ENCODE data around the gene DAZL. TPM values are rescaled to one million over a fixed set of nuclear protein-coding genes. Genes with fewer than 3 reads are reported as not detected.

DAZL gene
- total RNA-seq, 1 experiment from 2014 or later = not detected

- Histone ChIP-seq H3K9me3 (ENCODE audit: control insufficient read depth in 1 of 2, insufficient read depth in 1 of 2, low read depth in 1 of 2, low read length in 2 of 2) (no peaks in the 10 kb centered on the region), H3K4me2 (ENCODE audit: low read length) (no peak overlapping the region), H3K27me3 (ENCODE audit: insufficient read depth, low read length) (no peaks in the 10 kb centered on the region), H2AFZ (ENCODE audit: low read depth, low read length, poor library complexity, severe bottlenecking) (no peak overlapping the region), H3K4me3 (replicated peaks in 1 of 2; ENCODE audit: low read depth in 1 of 2, low read length in 2 of 2) (no peak overlapping the region), H3K9ac (ENCODE audit: low read length) (no peak overlapping the region), H3K9me2 (ENCODE audit: insufficient read depth) (no peaks in the 10 kb centered on the region), H3K79me2 (ENCODE audit: insufficient read depth, low read length) (no peaks in the 10 kb centered on the region), H3K36me3 (ENCODE audit: control insufficient read depth in 1 of 2, insufficient read depth in 2 of 2, low read length in 2 of 2) (no peaks in the 10 kb centered on the region), H3K4me1 (ENCODE audit: control insufficient read depth in 1 of 2, insufficient read depth in 2 of 2, low read length in 2 of 2) (no peaks in the 10 kb centered on the region), H4K20me1 (ENCODE audit: insufficient read depth) (no peaks in the 10 kb centered on the region), H3K27ac (ENCODE audit: low read depth, low read length) (no peak overlapping the region)
- ChIA-PET POLR2A (no interaction called here), CTCF (no interaction called here), RAD21 (ENCODE audit: low non-redundant PET in 1 of 2, low total read pairs in 2 of 2, uncharacterized antibody in 2 of 2, unreplicated experiment in 2 of 2) (no interaction called here)
- BruUV-seq (replicated peaks) = no TSS peak
- DNase-seq (ENCODE audit: low read depth, low spot score) (no peak), ATAC-seq (no peak)
- intact Hi-C loops (cut with micrococcal nuclease) = no loop called here
- TF ChIP-seq RAD21 (IDR thresholded peaks at IDR 0.05; ENCODE audit: low read depth) = no peak
Observed at GRCh38 chr3:16570113-16570512, 35.1 kb downstream of the DAZL start.

GRCh38 chr3:16568532-16568931, 36.7 kb downstream of the DAZL start:
- no peaks in the 10 kb centered on the region for H3K9me3 ChIP-seq (ENCODE audit: control insufficient read depth in 1 of 2, insufficient read depth in 1 of 2, low read depth in 1 of 2, low read length in 2 of 2)
- intact Hi-C loops (cut with micrococcal nuclease) = no loop called here
- POLR2A ChIA-PET = no interaction called here

GRCh38 chr3:16568115-16568514, 37.1 kb downstream of the DAZL start:
- H3K27ac ChIP-seq (ENCODE audit: low read depth, low read length) = no peak overlapping the region
- H3K4me3 ChIP-seq (replicated peaks in 1 of 2; ENCODE audit: low read depth in 1 of 2, low read length in 2 of 2) = no peak overlapping the region
- no peaks in the 10 kb centered on the region for H3K9me3 ChIP-seq (ENCODE audit: control insufficient read depth in 1 of 2, insufficient read depth in 1 of 2, low read depth in 1 of 2, low read length in 2 of 2)
- ChIA-PET POLR2A (no interaction called here), RAD21 (ENCODE audit: low non-redundant PET in 1 of 2, low total read pairs in 2 of 2, uncharacterized antibody in 2 of 2, unreplicated experiment in 2 of 2) (interaction anchor here in 1 of 2 experiments (0.7 kb wide), 1 partner anchor 584 kb away, joined by 3 read pairs; no protein-coding TSS in a partner anchor), CTCF (no interaction called here)
- no peak overlapping the region for H3K4me2 ChIP-seq (ENCODE audit: low read length)
- ATAC-seq (no peak), DNase-seq (ENCODE audit: low read depth, low spot score) (no peak)
- no peak overlapping the region for H2AFZ ChIP-seq (ENCODE audit: low read depth, low read length, poor library complexity, severe bottlenecking)
- no peaks in the 10 kb centered on the region for H3K9me2 ChIP-seq (ENCODE audit: insufficient read depth)
- intact Hi-C loops (cut with micrococcal nuclease) = no loop called here
- H3K79me2 ChIP-seq (ENCODE audit: insufficient read depth, low read length) = no peaks in the 10 kb centered on the region
- H3K36me3 ChIP-seq (ENCODE audit: control insufficient read depth in 1 of 2, insufficient read depth in 2 of 2, low read length in 2 of 2) = no peaks in the 10 kb centered on the region
- BruUV-seq (replicated peaks) = no TSS peak
- no peaks in the 10 kb centered on the region for H3K27me3 ChIP-seq (ENCODE audit: insufficient read depth, low read length)
- H4K20me1 ChIP-seq (ENCODE audit: insufficient read depth) = no peaks in the 10 kb centered on the region
- H3K9ac ChIP-seq (ENCODE audit: low read length) = no peak overlapping the region
- H3K4me1 ChIP-seq (ENCODE audit: control insufficient read depth in 1 of 2, insufficient read depth in 2 of 2, low read length in 2 of 2) = no peaks in the 10 kb centered on the region
- TF ChIP-seq TCF7L2 (IDR thresholded peaks at IDR 0.05; ENCODE audit: borderline replicate concordance, extremely low read depth, insufficient read depth, insufficient read length) = no peak
- no peak for TF ChIP-seq ELF1 (IDR thresholded peaks at IDR 0.05; ENCODE audit: borderline replicate concordance, low read depth)
- no peak for TF ChIP-seq EGR1 (IDR thresholded peaks at IDR 0.05; ENCODE audit: low read depth)
- TF ChIP-seq JUND (IDR thresholded peaks at IDR 0.05) = no peak
- no peak for TF ChIP-seq YY1 (IDR thresholded peaks at IDR 0.05; ENCODE audit: extremely low read depth, insufficient replicate concordance, low read depth, low read length)
- no peak for TF ChIP-seq CEBPB (IDR thresholded peaks at IDR 0.05; ENCODE audit: low read depth)
- TF ChIP-seq EZH2 (IDR thresholded peaks at IDR 0.05) = no peak
- no peak for TF ChIP-seq POLR2A (IDR thresholded peaks at IDR 0.05; ENCODE audit: borderline replicate concordance, extremely low read depth, insufficient read depth, insufficient read length)
- TF ChIP-seq MAX (IDR thresholded peaks at IDR 0.05) = no peak
- TF ChIP-seq ZBTB33 (IDR thresholded peaks at IDR 0.05; ENCODE audit: extremely low read depth, insufficient replicate concordance, low read length) = no peak
- TF ChIP-seq POLR2AphosphoS5 (IDR thresholded peaks at IDR 0.05; ENCODE audit: low read depth, low read length) = no peak

More at GRCh38 chr3:16568532-16568931, 36.7 kb downstream of the DAZL start:
- no peaks in the 10 kb centered on the region for H4K20me1 ChIP-seq (ENCODE audit: insufficient read depth)
- RAD21 ChIA-PET (ENCODE audit: low non-redundant PET in 1 of 2, low total read pairs in 2 of 2, uncharacterized antibody in 2 of 2, unreplicated experiment in 2 of 2) = interaction anchor here in 1 of 2 experiments (0.7 kb wide), 1 partner anchor 583 kb away, joined by 3 read pairs; no protein-coding TSS in a partner anchor
- H3K4me1 ChIP-seq (ENCODE audit: control insufficient read depth in 1 of 2, insufficient read depth in 2 of 2, low read length in 2 of 2) = no peaks in the 10 kb centered on the region
- H3K4me2 ChIP-seq (ENCODE audit: low read length) = no peak overlapping the region
- DNase-seq (ENCODE audit: low read depth, low spot score) (no peak), ATAC-seq (no peak)
- TF ChIP-seq SRF (IDR thresholded peaks at IDR 0.05; ENCODE audit: low read depth) = no peak
- H2AFZ ChIP-seq (ENCODE audit: low read depth, low read length, poor library complexity, severe bottlenecking) = no peak overlapping the region
- H3K79me2 ChIP-seq (ENCODE audit: insufficient read depth, low read length) = no peaks in the 10 kb centered on the region
- no peak overlapping the region for H3K4me3 ChIP-seq (replicated peaks in 1 of 2; ENCODE audit: low read depth in 1 of 2, low read length in 2 of 2)
- CTCF ChIA-PET = no interaction called here
- no peaks in the 10 kb centered on the region for H3K27me3 ChIP-seq (ENCODE audit: insufficient read depth, low read length)
- no peak overlapping the region for H3K9ac ChIP-seq (ENCODE audit: low read length)
- no peaks in the 10 kb centered on the region for H3K36me3 ChIP-seq (ENCODE audit: control insufficient read depth in 1 of 2, insufficient read depth in 2 of 2, low read length in 2 of 2)
- BruUV-seq (replicated peaks) = no TSS peak
- H3K9me2 ChIP-seq (ENCODE audit: insufficient read depth) = no peaks in the 10 kb centered on the region
- H3K27ac ChIP-seq (ENCODE audit: low read depth, low read length) = no peak overlapping the region
